Right atrium auricular region (tissue), 2 donors: ENCODE results near the gene GET3. TPM values are rescaled to one million over a fixed set of nuclear protein-coding genes. Genes with fewer than 3 reads are reported as not detected.
A peak's percentile ranks its signal among the peaks of the same experiment; 100 is the strongest.

Source experiments
- DNase-seq: peaks from one replicate; pipeline ENCODE4 v3.0.0-alpha.2; 2019; ENCODE audit warnings: low spot score
- H3K27ac ChIP-seq, 2 donors: fragments of 200-600 bp; sonication (generic); 1 replicate in 1 of 2; 2 replicates in 1 of 2; pipeline ENCODE4 v1.5.1; 2016 to 2019
- H3K27me3 ChIP-seq, 2 donors: fragments of 200-600 bp; sonication (generic); one replicate each; pipeline versions ENCODE4 v1.5.1 to v1.6.0; 2017 to 2019
- H3K36me3 ChIP-seq: fragments of 200-600 bp; sonication (generic); one replicate; pipeline ENCODE4 v1.5.1; 2016
- H3K4me1 ChIP-seq, 2 donors: fragments of 200-600 bp; sonication (generic); one replicate each; pipeline versions ENCODE4 v1.5.1 to v1.6.0; 2017 to 2019
- H3K4me3 ChIP-seq, 2 donors: fragments of 200-600 bp; sonication (generic); 1 replicate in 1 of 2; 2 replicates in 1 of 2; pipeline ENCODE4 v1.5.1; 2017 to 2019; ENCODE audit warnings: mild to moderate bottlenecking in 1 of 2, moderate library complexity in 1 of 2
- H3K9me3 ChIP-seq, 2 donors: fragments of 200-600 bp; sonication (generic); one replicate each; pipeline ENCODE4 v1.5.1; 2019
- total RNA-seq, 2 donors: library from RNA; depleted of rRNA; stranded (reverse); fragments of >200 nt; gene quantifications; one replicate each; pipeline ENCODE4 v1.1.0, GENCODE V29; 2016
- TF ChIP-seq, protein P1 (sequence below), 2 donors: fragments of 200-600 bp; sonication (generic); IDR thresholded peaks; one replicate each; pipeline ENCODE4 v1.5.1; 2019; ENCODE audit warnings: antibody characterized with exemption in 2 of 2

Gene GET3
- total RNA-seq, 2 donors from 2014 or later, result 44.6 to 55.1 TPM

DNA sequence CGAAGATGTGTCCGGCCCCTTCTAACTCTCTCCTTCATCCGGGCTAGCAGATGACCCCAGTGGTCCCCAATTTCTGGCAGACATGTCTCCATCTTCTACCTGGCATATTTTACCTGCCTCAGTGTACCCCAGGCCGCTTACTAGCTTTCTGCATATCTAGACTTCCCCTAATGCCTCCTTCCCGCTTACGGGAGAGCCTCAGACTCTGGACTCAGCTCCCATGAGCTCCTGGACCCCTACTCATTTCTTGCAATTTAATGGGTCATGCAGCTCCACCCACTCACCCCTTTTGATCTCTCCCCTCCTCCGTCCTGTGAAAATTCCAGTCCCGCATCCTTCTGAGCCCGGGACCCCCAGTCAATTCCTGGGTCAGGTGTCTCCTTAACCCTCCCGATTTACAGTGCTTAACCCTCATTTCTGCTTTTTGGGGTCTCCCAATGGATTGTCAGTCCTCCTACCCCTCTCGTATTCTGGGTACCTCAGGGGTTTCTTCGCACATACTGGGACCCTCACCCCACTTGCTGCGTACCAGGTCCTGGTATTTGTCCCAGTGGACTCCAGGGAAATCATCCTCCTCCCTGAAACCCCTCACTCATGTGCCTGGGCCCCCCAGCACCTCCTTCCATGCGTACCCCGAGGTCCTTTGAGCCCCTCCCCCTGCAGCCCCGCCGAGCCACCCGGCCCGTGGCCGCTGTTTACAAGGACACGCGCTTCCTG, 53.5 kb downstream of the GET3 start:
- Histone ChIP-seq H3K36me3 (peaks cover 9% of the 10 kb centered on the region), H3K27me3 (no peaks in the 10 kb centered on the region), H3K27ac (peak overlapping the region; percentile 96 to 99), H3K4me1 (peaks cover 0 to 53% of the 10 kb centered on the region in 2 donors), H3K4me3 (peak overlapping the region; percentile 82 to 88), H3K9me3 (no peaks in the 10 kb centered on the region)
- DNase-seq, result peak; percentile 53
- TF ChIP-seq, protein P1, sequence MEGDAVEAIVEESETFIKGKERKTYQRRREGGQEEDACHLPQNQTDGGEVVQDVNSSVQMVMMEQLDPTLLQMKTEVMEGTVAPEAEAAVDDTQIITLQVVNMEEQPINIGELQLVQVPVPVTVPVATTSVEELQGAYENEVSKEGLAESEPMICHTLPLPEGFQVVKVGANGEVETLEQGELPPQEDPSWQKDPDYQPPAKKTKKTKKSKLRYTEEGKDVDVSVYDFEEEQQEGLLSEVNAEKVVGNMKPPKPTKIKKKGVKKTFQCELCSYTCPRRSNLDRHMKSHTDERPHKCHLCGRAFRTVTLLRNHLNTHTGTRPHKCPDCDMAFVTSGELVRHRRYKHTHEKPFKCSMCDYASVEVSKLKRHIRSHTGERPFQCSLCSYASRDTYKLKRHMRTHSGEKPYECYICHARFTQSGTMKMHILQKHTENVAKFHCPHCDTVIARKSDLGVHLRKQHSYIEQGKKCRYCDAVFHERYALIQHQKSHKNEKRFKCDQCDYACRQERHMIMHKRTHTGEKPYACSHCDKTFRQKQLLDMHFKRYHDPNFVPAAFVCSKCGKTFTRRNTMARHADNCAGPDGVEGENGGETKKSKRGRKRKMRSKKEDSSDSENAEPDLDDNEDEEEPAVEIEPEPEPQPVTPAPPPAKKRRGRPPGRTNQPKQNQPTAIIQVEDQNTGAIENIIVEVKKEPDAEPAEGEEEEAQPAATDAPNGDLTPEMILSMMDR (IDR thresholded peaks at IDR 0.05), result no peak

DNA sequence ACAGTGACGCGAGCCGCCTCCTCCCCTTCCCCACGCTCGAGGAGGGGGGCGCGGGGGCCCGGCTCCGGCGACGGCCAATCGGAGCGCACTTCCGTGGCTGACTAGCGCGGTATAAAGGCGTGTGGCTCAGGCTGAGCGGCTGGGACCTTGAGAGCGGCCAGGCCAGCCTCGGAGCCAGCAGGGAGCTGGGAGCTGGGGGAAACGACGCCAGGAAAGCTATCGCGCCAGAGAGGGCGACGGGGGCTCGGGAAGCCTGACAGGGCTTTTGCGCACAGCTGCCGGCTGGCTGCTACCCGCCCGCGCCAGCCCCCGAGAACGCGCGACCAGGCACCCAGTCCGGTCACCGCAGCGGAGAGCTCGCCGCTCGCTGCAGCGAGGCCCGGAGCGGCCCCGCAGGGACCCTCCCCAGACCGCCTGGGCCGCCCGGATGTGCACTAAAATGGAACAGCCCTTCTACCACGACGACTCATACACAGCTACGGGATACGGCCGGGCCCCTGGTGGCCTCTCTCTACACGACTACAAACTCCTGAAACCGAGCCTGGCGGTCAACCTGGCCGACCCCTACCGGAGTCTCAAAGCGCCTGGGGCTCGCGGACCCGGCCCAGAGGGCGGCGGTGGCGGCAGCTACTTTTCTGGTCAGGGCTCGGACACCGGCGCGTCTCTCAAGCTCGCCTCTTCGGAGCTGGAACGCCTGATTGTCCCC, 54.2 kb downstream of the GET3 start, which contains the start of gene JUNB:
JUNB (plus strand) TSS at position 142 of the 706 bp plus-strand sequence; CDS start at position 428, 286 bp downstream.
- Histone ChIP-seq H3K27me3 (no peaks in the 10 kb centered on the region), H3K36me3 (peaks cover 9% of the 10 kb centered on the region), H3K9me3 (no peaks in the 10 kb centered on the region), H3K4me3 (peak within 1 kb of the TSS; percentile 82 to 88), H3K27ac (peak within 1 kb of the TSS; percentile 96 to 99), H3K4me1 (peaks cover 0 to 53% of the 10 kb centered on the region in 2 donors)
- TF ChIP-seq, protein P1 (IDR thresholded peaks at IDR 0.05), result peak in 1 of 2 donors; percentile 11
- peak; percentile 98 for DNase-seq

- no peak for DNase-seq
- H3K9me3 ChIP-seq, result no peaks in the 10 kb centered on the region
- H3K4me3 ChIP-seq, result peak overlapping the region; percentile 82 to 88
- H3K36me3 ChIP-seq, result peaks cover 9% of the 10 kb centered on the region
- TF ChIP-seq, protein P1 (IDR thresholded peaks at IDR 0.05), result no peak
- peak overlapping the region; percentile 96 to 99 for H3K27ac ChIP-seq
- H3K4me1 ChIP-seq, result peaks cover 0 to 45% of the 10 kb centered on the region in 2 donors
- H3K27me3 ChIP-seq, result no peaks in the 10 kb centered on the region
Observed at GRCh38 chr19:12792051-12792852, 55.0 kb downstream of the GET3 start.

- no peaks in the 10 kb centered on the region for H3K27me3 ChIP-seq
- peaks cover 0 to 39% of the 10 kb centered on the region in 2 donors for H3K4me1 ChIP-seq
- peak overlapping the region; percentile 96 to 99 for H3K27ac ChIP-seq
- TF ChIP-seq, protein P1 (IDR thresholded peaks at IDR 0.05), result no peak
- H3K4me3 ChIP-seq, result peak overlapping the region; percentile 82 to 88
- H3K9me3 ChIP-seq, result no peaks in the 10 kb centered on the region
- H3K36me3 ChIP-seq, result peaks cover 9% of the 10 kb centered on the region
- no peak for DNase-seq
Observed at GRCh38 chr19:12792853-12793289, 55.6 kb downstream of the GET3 start.
